ENCODE results near the gene CEP95. TPM values are rescaled to one million over a fixed set of nuclear protein-coding genes. Genes with fewer than 3 reads are reported as not detected.

Gene CEP95
- total and polyA plus RNA-seq, 2 of the 13 experiments (the other 11 are each of a cell fraction or from before 2014, with no cell fraction given), result 65.9 to 68.8 TPM

GRCh38 chr17:64496786-64497564 lies 9.8 kb upstream of the CEP95 start, which contains the start of gene POLG2 (continued):
- TF ChIP-seq, protein P1, sequence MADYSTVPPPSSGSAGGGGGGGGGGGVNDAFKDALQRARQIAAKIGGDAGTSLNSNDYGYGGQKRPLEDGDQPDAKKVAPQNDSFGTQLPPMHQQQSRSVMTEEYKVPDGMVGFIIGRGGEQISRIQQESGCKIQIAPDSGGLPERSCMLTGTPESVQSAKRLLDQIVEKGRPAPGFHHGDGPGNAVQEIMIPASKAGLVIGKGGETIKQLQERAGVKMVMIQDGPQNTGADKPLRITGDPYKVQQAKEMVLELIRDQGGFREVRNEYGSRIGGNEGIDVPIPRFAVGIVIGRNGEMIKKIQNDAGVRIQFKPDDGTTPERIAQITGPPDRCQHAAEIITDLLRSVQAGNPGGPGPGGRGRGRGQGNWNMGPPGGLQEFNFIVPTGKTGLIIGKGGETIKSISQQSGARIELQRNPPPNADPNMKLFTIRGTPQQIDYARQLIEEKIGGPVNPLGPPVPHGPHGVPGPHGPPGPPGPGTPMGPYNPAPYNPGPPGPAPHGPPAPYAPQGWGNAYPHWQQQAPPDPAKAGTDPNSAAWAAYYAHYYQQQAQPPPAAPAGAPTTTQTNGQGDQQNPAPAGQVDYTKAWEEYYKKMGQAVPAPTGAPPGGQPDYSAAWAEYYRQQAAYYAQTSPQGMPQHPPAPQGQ (CRISPR knock-in tag; IDR thresholded peaks at IDR 0.05; ENCODE audit: borderline replicate concordance), result no peak
- TF ChIP-seq SNRNP70 (IDR thresholded peaks at IDR 0.05; ENCODE audit: low read depth, low read length) (no peak), HHEX (CRISPR knock-in tag; IDR thresholded peaks at IDR 0.05) (no peak; the same call in 1 of the 2 replicates), ZSCAN21 (CRISPR knock-in tag; IDR thresholded peaks at IDR 0.05; ENCODE audit: borderline replicate concordance) (peak; percentile 96), HOXA9 (CRISPR knock-in tag; IDR thresholded peaks at IDR 0.05; ENCODE audit: borderline replicate concordance) (peak; percentile 87; the same call in 1 of the 2 replicates), NR2F1 (CRISPR knock-in tag; IDR thresholded peaks at IDR 0.05) (peak in 1 of 2 experiments; percentile 66; a peak in 2 of 4 replicates), ZNF296 (CRISPR knock-in tag; conservative IDR thresholded peaks at IDR 0.05) (peak; percentile 40; the same call in 1 of the 2 replicates), ZBTB7B (CRISPR knock-in tag; IDR thresholded peaks at IDR 0.05) (0 out of 2 replicates have a peak, but pooled peaks have one; percentile 14), ZMYM4 (CRISPR knock-in tag; IDR thresholded peaks at IDR 0.05) (peak; percentile 65), ZNF3 (CRISPR knock-in tag; IDR thresholded peaks at IDR 0.05) (no peak), AGO2 (optimal IDR thresholded peaks at IDR 0.05; ENCODE audit: low read depth, low read length) (peak; percentile 100), ZNF281 (CRISPR knock-in tag; IDR thresholded peaks at IDR 0.05; ENCODE audit: borderline replicate concordance) (0 out of 2 replicates have a peak, but pooled peaks have one; percentile 15), CHD4 (IDR thresholded peaks at IDR 0.05; ENCODE audit: borderline replicate concordance, low read length) (no peak), KDM2A (CRISPR knock-in tag; IDR thresholded peaks at IDR 0.05; ENCODE audit: borderline replicate concordance, low read depth) (peak; percentile 100), NFIC (IDR thresholded peaks at IDR 0.05; ENCODE audit: low read length) (no peak; the same call in 1 of the 2 replicates)
- TF ChIP-seq, protein P2, sequence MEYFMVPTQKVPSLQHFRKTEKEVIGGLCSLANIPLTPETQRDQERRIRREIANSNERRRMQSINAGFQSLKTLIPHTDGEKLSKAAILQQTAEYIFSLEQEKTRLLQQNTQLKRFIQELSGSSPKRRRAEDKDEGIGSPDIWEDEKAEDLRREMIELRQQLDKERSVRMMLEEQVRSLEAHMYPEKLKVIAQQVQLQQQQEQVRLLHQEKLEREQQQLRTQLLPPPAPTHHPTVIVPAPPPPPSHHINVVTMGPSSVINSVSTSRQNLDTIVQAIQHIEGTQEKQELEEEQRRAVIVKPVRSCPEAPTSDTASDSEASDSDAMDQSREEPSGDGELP (IDR thresholded peaks at IDR 0.05; ENCODE audit: borderline replicate concordance, low read depth), result no peak; the same call in 1 of the 2 replicates
- TF ChIP-seq, protein P3, sequence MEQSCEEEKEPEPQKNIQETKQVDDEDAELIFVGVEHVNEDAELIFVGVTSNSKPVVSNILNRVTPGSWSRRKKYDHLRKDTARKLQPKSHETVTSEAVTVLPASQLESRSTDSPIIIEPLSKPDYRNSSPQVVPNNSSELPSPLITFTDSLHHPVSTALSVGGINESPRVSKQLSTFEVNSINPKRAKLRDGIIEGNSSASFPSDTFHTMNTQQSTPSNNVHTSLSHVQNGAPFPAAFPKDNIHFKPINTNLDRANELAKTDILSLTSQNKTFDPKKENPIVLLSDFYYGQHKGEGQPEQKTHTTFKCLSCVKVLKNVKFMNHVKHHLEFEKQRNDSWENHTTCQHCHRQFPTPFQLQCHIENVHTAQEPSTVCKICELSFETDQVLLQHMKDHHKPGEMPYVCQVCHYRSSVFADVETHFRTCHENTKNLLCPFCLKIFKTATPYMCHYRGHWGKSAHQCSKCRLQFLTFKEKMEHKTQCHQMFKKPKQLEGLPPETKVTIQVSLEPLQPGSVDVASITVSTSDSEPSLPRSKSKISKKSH (CRISPR knock-in tag; IDR thresholded peaks at IDR 0.05; ENCODE audit: borderline replicate concordance), result peak; percentile 98

Data from HepG2 (cell line).